ENCODE measurements around the gene KIF26A.

DNA sequence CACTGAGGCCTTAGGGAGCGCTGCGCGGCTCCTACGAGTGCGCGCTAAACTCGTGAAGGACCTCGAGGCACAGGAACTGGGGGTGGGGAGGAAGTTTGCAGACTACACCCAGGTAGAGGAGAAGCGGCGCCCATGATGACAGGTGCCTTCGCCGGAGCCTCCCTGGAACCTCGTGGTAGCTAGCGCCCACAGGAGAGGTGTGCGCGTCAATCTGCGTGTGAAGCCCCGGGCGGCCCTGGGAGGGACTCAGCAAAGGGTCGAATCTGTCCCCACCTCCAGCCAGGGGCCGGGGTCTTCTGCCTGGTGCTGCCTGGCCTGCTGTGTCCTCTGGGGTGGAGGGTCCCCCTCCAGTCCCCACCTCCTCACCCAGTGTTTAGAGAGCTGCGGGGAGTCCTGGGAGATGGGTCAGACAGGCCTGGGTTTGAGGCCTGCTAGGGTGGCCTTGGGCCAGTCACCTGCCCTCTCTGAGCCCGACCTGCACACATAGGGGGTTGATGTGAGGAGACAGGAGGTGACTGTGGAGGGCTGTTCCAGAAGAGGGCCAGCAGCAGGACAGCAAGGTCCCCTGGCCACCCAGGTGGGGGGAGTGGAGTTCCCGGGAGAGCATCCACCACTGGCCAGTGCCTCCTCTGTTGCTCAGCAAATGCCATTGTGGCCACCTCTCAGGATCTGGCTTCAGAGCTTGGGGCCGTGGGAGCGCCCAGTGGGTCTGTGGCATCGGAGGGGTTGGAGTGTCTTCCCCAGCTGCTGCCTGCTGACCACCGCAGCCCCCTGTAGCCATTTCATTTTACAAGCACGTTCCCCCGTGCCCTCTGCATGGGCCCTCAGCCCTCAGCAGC, 20.2 kb upstream of the KIF26A start:
- TF ChIP-seq POLR2A (IDR thresholded peaks at IDR 0.05) = no peak
- TF ChIP-seq CTCF (IDR thresholded peaks at IDR 0.05) = no peak

Data from lower leg skin (tissue), 3 donors.